ENCODE measurements around the gene MC1R. TPM values are rescaled to one million over a fixed set of nuclear protein-coding genes. Genes with fewer than 3 reads are reported as not detected.

Gene MC1R
- total RNA-seq, 1 experiment from 2014 or later, result 3.8 TPM

- H3K4me1 Mint-ChIP-seq, result peaks cover 16% of the 10 kb centered on the region
- DNase-seq (ENCODE audit: low spot score), result no peak
- peaks cover 32% of the 10 kb centered on the region for H3K36me3 Mint-ChIP-seq
- ChIA-PET CTCF (interaction anchor here (0.6 to 1.6 kb wide), 2 partner anchors 60 to 358 kb away, joined by 3 to 6 read pairs; no protein-coding TSS in a partner anchor), POLR2A (no interaction called here)
- H3K27me3 Mint-ChIP-seq (ENCODE audit: low read depth), result peaks cover 16% of the 10 kb centered on the region
- H3K4me3 Mint-ChIP-seq, result no peak overlapping the region
- no peak for ATAC-seq
- peaks cover 25% of the 10 kb centered on the region for H3K9me3 Mint-ChIP-seq
- TF ChIP-seq ZNF425 (CRISPR knock-in tag; conservative IDR thresholded peaks at IDR 0.05), result no peak
- TF ChIP-seq ZNF263 (CRISPR knock-in tag; IDR thresholded peaks at IDR 0.05; ENCODE audit: low read depth), result no peak
- TF ChIP-seq ATF2 (CRISPR knock-in tag; IDR thresholded peaks at IDR 0.05; ENCODE audit: borderline replicate concordance, low read depth), result no peak
- TF ChIP-seq SMAD4 (CRISPR knock-in tag; IDR thresholded peaks at IDR 0.05), result no peak
- TF ChIP-seq ZSCAN18 (CRISPR knock-in tag; IDR thresholded peaks at IDR 0.05), result no peak
- TF ChIP-seq USF2 (CRISPR knock-in tag; IDR thresholded peaks at IDR 0.05), result no peak
- TF ChIP-seq JAZF1 (CRISPR knock-in tag; IDR thresholded peaks at IDR 0.05), result no peak
- TF ChIP-seq PREB (CRISPR knock-in tag; IDR thresholded peaks at IDR 0.05; ENCODE audit: borderline replicate concordance), result no peak
- no peak for TF ChIP-seq ZNF396 (CRISPR knock-in tag; IDR thresholded peaks at IDR 0.05; ENCODE audit: borderline replicate concordance)
- no peak for TF ChIP-seq ELF4 (CRISPR knock-in tag; IDR thresholded peaks at IDR 0.05; ENCODE audit: low read depth)
- no peak for TF ChIP-seq CDX4 (CRISPR knock-in tag; IDR thresholded peaks at IDR 0.05; ENCODE audit: borderline replicate concordance)
- TF ChIP-seq ZNF532 (CRISPR knock-in tag; IDR thresholded peaks at IDR 0.05; ENCODE audit: borderline replicate concordance), result no peak
- no peak for TF ChIP-seq GABPB1 (CRISPR knock-in tag; IDR thresholded peaks at IDR 0.05)
- TF ChIP-seq ZNF219 (CRISPR knock-in tag; IDR thresholded peaks at IDR 0.05; ENCODE audit: borderline replicate concordance), result no peak
- TF ChIP-seq FOXP1 (CRISPR knock-in tag; IDR thresholded peaks at IDR 0.05; ENCODE audit: borderline replicate concordance), result no peak
- TF ChIP-seq HMGA2 (CRISPR knock-in tag; IDR thresholded peaks at IDR 0.05), result no peak
- no peak for TF ChIP-seq NFYB (CRISPR knock-in tag; conservative IDR thresholded peaks at IDR 0.05; ENCODE audit: low read depth)
- no peak for TF ChIP-seq MAX (CRISPR knock-in tag; IDR thresholded peaks at IDR 0.05)
- no peak for TF ChIP-seq ZBTB43 (CRISPR knock-in tag; IDR thresholded peaks at IDR 0.05)
- no peak overlapping the region for H3K27ac Mint-ChIP-seq
Observed at GRCh38 chr16:89969741-89970410, 51.2 kb downstream of the MC1R start.

Data from WTC11 (cell line).